ENCODE results near the gene LINC01488. TPM values are rescaled to one million over a fixed set of nuclear protein-coding genes. Genes with fewer than 3 reads are reported as not detected.

The LINC01488 gene
- total RNA-seq, 2 experiments from 2014 or later = not detected

GRCh38 chr11:69472541-69473275 lies 8.8 kb upstream of the LINC01488 start:
- no peaks in the 10 kb centered on the region for H3K9me3 Mint-ChIP-seq
- Histone ChIP-seq H3K4me3 (ENCODE audit: low read length) (no peak overlapping the region), H3K27me3 (ENCODE audit: control insufficient read depth in 1 of 2, insufficient read depth in 2 of 2, low read length in 2 of 2) (peaks cover 0 to 7% of the 10 kb centered on the region in 2 experiments), H3K4me1 (ENCODE audit: insufficient read depth, low read length) (no peaks in the 10 kb centered on the region), H3K9me3 (ENCODE audit: control insufficient read depth in 1 of 2, insufficient read depth in 1 of 2, low read length in 2 of 2) (peaks cover 0 to 12% of the 10 kb centered on the region in 2 experiments), H3K27ac (ENCODE audit: low read depth in 1 of 2, low read length in 2 of 2) (no peak overlapping the region), H3K36me3 (ENCODE audit: insufficient read depth, low read length) (no peaks in the 10 kb centered on the region)
- ATAC-seq (ENCODE audit: poor library complexity) (no peak), DNase-seq (no peak)
- H3K27ac Mint-ChIP-seq = no peak overlapping the region
- ChIA-PET CTCF (no interaction called here), POLR2A (no interaction called here)
- TF ChIP-seq, protein P1, sequence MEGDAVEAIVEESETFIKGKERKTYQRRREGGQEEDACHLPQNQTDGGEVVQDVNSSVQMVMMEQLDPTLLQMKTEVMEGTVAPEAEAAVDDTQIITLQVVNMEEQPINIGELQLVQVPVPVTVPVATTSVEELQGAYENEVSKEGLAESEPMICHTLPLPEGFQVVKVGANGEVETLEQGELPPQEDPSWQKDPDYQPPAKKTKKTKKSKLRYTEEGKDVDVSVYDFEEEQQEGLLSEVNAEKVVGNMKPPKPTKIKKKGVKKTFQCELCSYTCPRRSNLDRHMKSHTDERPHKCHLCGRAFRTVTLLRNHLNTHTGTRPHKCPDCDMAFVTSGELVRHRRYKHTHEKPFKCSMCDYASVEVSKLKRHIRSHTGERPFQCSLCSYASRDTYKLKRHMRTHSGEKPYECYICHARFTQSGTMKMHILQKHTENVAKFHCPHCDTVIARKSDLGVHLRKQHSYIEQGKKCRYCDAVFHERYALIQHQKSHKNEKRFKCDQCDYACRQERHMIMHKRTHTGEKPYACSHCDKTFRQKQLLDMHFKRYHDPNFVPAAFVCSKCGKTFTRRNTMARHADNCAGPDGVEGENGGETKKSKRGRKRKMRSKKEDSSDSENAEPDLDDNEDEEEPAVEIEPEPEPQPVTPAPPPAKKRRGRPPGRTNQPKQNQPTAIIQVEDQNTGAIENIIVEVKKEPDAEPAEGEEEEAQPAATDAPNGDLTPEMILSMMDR (IDR thresholded peaks at IDR 0.05) = no peak
- peaks cover 4% of the 10 kb centered on the region for H3K27me3 Mint-ChIP-seq
- no peak overlapping the region for H3K4me3 Mint-ChIP-seq
- no peaks in the 10 kb centered on the region for H3K36me3 Mint-ChIP-seq (ENCODE audit: low read depth)
- intact Hi-C loops (cut with DNase I, micrococcal nuclease) = no loop called here
- no peaks in the 10 kb centered on the region for H3K4me1 Mint-ChIP-seq (ENCODE audit: low read depth)

DNA sequence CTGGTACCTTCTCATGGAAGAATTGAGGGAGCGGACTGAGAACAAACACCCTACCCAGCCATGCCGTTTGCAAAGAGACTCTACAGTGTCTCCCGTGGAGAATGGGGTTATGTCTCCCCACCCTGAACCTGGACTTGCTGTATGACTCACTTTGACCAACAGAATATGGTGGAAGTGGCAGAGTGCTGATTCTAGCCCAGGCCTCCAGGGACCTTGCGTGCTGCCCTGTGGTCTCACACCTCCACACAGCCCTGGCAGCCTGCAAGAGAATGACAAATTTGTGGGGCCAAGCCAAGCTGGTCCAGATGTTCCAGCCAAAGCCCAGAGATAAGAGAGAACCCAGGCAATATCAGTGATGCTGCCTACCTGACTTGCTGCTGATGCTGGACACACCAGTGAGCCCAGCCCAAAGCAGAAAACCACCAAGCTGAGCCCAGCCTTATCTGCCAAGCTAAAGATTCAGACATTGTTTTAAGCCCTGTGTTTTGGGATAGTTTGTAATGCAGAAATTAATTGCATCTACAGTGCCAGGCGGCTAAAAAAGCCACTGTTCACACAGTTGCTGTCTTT lies 8.1 kb upstream of the LINC01488 start:
- peaks cover 0 to 7% of the 10 kb centered on the region in 2 experiments for H3K27me3 ChIP-seq (ENCODE audit: control insufficient read depth in 1 of 2, insufficient read depth in 2 of 2, low read length in 2 of 2)
- H3K27ac ChIP-seq (ENCODE audit: low read depth in 1 of 2, low read length in 2 of 2) = no peak overlapping the region
- no peaks in the 10 kb centered on the region for H3K36me3 ChIP-seq (ENCODE audit: insufficient read depth, low read length)
- no peak overlapping the region for H3K4me3 Mint-ChIP-seq
- ATAC-seq (ENCODE audit: poor library complexity) = no peak
- no peaks in the 10 kb centered on the region for H3K4me1 ChIP-seq (ENCODE audit: insufficient read depth, low read length)
- H3K27ac Mint-ChIP-seq = no peak overlapping the region
- no peaks in the 10 kb centered on the region for H3K4me1 Mint-ChIP-seq (ENCODE audit: low read depth)
- ChIA-PET POLR2A (no interaction called here), CTCF (no interaction called here)
- no peak overlapping the region for H3K4me3 ChIP-seq (ENCODE audit: low read length)
- no peaks in the 10 kb centered on the region for H3K9me3 Mint-ChIP-seq
- intact Hi-C loops (cut with DNase I, micrococcal nuclease) = no loop called here
- TF ChIP-seq, protein P1 (IDR thresholded peaks at IDR 0.05) = no peak
- peaks cover 4% of the 10 kb centered on the region for H3K27me3 Mint-ChIP-seq
- H3K36me3 Mint-ChIP-seq (ENCODE audit: low read depth) = no peaks in the 10 kb centered on the region
- peaks cover 0 to 12% of the 10 kb centered on the region in 2 experiments for H3K9me3 ChIP-seq (ENCODE audit: control insufficient read depth in 1 of 2, insufficient read depth in 1 of 2, low read length in 2 of 2)
- no peak for DNase-seq

GRCh38 chr11:69474736-69475135 lies 6.7 kb upstream of the LINC01488 start:
- no peak overlapping the region for H3K4me3 Mint-ChIP-seq
- POLR2A ChIA-PET = no interaction called here

More at GRCh38 chr11:69474736-69475135, 6.7 kb upstream of the LINC01488 start:
- Mint-ChIP-seq H3K4me1 (ENCODE audit: low read depth) (no peaks in the 10 kb centered on the region), H3K9me3 (no peaks in the 10 kb centered on the region), H3K36me3 (ENCODE audit: low read depth) (no peaks in the 10 kb centered on the region), H3K27ac (no peak overlapping the region), H3K27me3 (peaks cover 4% of the 10 kb centered on the region)
- Histone ChIP-seq H3K27ac (ENCODE audit: low read depth in 1 of 2, low read length in 2 of 2) (no peak overlapping the region), H3K36me3 (ENCODE audit: insufficient read depth, low read length) (no peaks in the 10 kb centered on the region), H3K4me3 (ENCODE audit: low read length) (no peak overlapping the region), H3K9me3 (ENCODE audit: control insufficient read depth in 1 of 2, insufficient read depth in 1 of 2, low read length in 2 of 2) (peaks cover 0 to 12% of the 10 kb centered on the region in 2 experiments), H3K4me1 (ENCODE audit: insufficient read depth, low read length) (no peaks in the 10 kb centered on the region), H3K27me3 (ENCODE audit: control insufficient read depth in 1 of 2, insufficient read depth in 2 of 2, low read length in 2 of 2) (peaks cover 0 to 7% of the 10 kb centered on the region in 2 experiments)
- TF ChIP-seq, protein P1 (IDR thresholded peaks at IDR 0.05) = no peak
- DNase-seq = no peak
- CTCF ChIA-PET = no interaction called here
- ATAC-seq (ENCODE audit: poor library complexity) = no peak
- intact Hi-C loops (cut with DNase I, micrococcal nuclease) = no loop called here

All from CD4-positive, alpha-beta T cell (primary cell).